Vagina (tissue), 2 donors: ENCODE results near the gene RAB3GAP2. TPM values are rescaled to one million over a fixed set of nuclear protein-coding genes. Genes with fewer than 3 reads are reported as not detected.
A peak's percentile ranks its signal among the peaks of the same experiment; 100 is the strongest.

Source experiments
- DNase-seq, 2 donors: peaks; one replicate each; pipeline ENCODE4 v3.0.0-alpha.2; 2017; ENCODE audit errors: extremely low spot score in 2 of 2
- H3K27ac ChIP-seq: fragments of 200-600 bp; sonication (generic); one replicate; pipeline ENCODE4 v1.5.1; 2019
- H3K27me3 ChIP-seq: fragments of 200-600 bp; sonication (generic); one replicate; pipeline ENCODE4 v1.5.1; 2019
- H3K36me3 ChIP-seq, 2 donors: fragments of 200-600 bp; sonication (generic); one replicate each; pipeline ENCODE4 v1.5.1; 2017 to 2019
- H3K4me1 ChIP-seq: fragments of 200-600 bp; sonication (generic); one replicate; pipeline ENCODE4 v1.5.1; 2019
- H3K4me3 ChIP-seq, 2 donors: fragments of 200-600 bp; sonication (generic); 1 replicate in 1 of 2; 2 replicates in 1 of 2; pipeline ENCODE4 v1.5.1; 2016 to 2019
- H3K9me3 ChIP-seq: fragments of 200-600 bp; sonication (generic); one replicate; pipeline ENCODE4 v1.5.1; 2019
- POLR2A ChIP-seq, 2 donors: fragments of 450-650 bp; IDR thresholded peaks; one replicate each; pipeline ENCODE4 v1.6.1; 2017; ENCODE audit warnings: antibody characterized with exemption in 2 of 2, mild to moderate bottlenecking in 2 of 2, moderate library complexity in 2 of 2
- POLR2AphosphoS5 ChIP-seq, 2 donors: sonication (generic); formaldehyde crosslinking; IDR thresholded peaks; one replicate each; pipeline ENCODE4 v1.9.0; 2017; ENCODE audit warnings: antibody characterized with exemption in 2 of 2, mild to moderate bottlenecking in 2 of 2, low read depth in 1 of 2; ENCODE audit not compliant: insufficient read depth in 1 of 2
- intact Hi-C: fragments of 100-400 bp; cut with DNase I; formaldehyde crosslinking; loops from one replicate; pipeline ENCODE4 v1.15.1; 2023
- total RNA-seq: library from RNA; depleted of rRNA; stranded (reverse); fragments of >200 nt; gene quantifications from one replicate; pipeline ENCODE4 v1.2.3, GENCODE V29; 2016
- TF ChIP-seq, protein P1 (sequence below), 3 experiments: fragments of 450-650 bp in 2 of 3; fragments of 200-600 bp in 1 of 3; sonication (generic) in 1 of 3; IDR thresholded peaks; one replicate each; pipeline ENCODE4 v1.5.1; 2017 to 2019; ENCODE audit warnings: antibody characterized with exemption in 3 of 3, mild to moderate bottlenecking in 2 of 3, moderate library complexity in 2 of 3

The RAB3GAP2 gene, protein sequence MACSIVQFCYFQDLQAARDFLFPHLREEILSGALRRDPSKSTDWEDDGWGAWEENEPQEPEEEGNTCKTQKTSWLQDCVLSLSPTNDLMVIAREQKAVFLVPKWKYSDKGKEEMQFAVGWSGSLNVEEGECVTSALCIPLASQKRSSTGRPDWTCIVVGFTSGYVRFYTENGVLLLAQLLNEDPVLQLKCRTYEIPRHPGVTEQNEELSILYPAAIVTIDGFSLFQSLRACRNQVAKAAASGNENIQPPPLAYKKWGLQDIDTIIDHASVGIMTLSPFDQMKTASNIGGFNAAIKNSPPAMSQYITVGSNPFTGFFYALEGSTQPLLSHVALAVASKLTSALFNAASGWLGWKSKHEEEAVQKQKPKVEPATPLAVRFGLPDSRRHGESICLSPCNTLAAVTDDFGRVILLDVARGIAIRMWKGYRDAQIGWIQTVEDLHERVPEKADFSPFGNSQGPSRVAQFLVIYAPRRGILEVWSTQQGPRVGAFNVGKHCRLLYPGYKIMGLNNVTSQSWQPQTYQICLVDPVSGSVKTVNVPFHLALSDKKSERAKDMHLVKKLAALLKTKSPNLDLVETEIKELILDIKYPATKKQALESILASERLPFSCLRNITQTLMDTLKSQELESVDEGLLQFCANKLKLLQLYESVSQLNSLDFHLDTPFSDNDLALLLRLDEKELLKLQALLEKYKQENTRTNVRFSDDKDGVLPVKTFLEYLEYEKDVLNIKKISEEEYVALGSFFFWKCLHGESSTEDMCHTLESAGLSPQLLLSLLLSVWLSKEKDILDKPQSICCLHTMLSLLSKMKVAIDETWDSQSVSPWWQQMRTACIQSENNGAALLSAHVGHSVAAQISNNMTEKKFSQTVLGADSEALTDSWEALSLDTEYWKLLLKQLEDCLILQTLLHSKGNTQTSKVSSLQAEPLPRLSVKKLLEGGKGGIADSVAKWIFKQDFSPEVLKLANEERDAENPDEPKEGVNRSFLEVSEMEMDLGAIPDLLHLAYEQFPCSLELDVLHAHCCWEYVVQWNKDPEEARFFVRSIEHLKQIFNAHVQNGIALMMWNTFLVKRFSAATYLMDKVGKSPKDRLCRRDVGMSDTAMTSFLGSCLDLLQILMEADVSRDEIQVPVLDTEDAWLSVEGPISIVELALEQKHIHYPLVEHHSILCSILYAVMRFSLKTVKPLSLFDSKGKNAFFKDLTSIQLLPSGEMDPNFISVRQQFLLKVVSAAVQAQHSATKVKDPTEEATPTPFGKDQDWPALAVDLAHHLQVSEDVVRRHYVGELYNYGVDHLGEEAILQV (N-terminal part only)
- 16.9 TPM for total RNA-seq

DNA sequence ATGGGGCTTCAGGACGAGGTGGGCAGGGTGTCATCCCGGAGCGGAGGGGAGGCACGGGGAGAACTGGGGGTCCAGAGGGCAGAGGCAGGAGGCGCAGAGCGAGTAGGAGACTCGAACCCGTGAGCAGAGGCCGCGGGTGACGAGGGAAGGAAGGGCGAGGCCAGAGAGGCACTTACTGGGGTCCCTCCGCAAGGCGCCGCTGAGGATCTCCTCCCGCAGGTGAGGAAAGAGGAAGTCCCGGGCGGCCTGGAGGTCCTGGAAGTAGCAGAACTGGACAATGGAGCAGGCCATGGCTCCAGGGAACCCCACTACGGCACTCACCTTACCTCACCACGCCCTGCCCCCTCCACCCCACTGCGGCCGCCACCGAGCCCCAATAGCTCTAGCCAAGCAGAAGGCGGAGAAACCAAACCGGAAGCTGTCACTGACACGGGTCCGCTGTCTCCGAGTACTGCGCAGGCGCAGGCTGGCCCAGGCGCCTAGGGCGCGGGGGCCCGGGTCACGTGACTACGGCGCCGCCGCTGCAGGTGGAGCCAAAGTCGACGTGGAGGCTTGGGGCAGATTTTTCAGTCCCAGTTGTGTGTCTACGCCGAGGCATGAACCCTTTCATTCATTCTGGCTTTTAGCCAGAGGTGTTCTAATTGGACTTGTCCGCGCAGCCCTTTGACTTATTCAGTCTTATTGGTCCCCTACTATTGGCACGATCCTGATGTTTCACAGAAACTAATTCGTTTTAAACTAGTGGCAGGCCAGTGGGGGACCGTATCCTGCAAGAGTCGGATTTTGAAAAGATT, at the start of gene RAB3GAP2:
Gene RAB3GAP2, minus strand, starts transcription at position 407 of the 794 bp plus-strand sequence. Its CDS starts 116 bp downstream, at position 291.
- peak within 1 kb of the TSS; percentile 85 to 89 for H3K4me3 ChIP-seq
- TF ChIP-seq, protein P1, sequence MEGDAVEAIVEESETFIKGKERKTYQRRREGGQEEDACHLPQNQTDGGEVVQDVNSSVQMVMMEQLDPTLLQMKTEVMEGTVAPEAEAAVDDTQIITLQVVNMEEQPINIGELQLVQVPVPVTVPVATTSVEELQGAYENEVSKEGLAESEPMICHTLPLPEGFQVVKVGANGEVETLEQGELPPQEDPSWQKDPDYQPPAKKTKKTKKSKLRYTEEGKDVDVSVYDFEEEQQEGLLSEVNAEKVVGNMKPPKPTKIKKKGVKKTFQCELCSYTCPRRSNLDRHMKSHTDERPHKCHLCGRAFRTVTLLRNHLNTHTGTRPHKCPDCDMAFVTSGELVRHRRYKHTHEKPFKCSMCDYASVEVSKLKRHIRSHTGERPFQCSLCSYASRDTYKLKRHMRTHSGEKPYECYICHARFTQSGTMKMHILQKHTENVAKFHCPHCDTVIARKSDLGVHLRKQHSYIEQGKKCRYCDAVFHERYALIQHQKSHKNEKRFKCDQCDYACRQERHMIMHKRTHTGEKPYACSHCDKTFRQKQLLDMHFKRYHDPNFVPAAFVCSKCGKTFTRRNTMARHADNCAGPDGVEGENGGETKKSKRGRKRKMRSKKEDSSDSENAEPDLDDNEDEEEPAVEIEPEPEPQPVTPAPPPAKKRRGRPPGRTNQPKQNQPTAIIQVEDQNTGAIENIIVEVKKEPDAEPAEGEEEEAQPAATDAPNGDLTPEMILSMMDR (IDR thresholded peaks at IDR 0.05): no peak
- TF ChIP-seq POLR2A (IDR thresholded peaks at IDR 0.05): peak in 1 of 2 donors; percentile 18
- peak; percentile 89 to 94 for TF ChIP-seq POLR2AphosphoS5 (IDR thresholded peaks at IDR 0.05; ENCODE audit: insufficient read depth in 1 of 2, low read depth in 1 of 2)
- no peaks in the 10 kb centered on the region for H3K9me3 ChIP-seq
- intact Hi-C loops: no loop called here
- peaks cover 0 to 4% of the 10 kb centered on the region in 2 donors for H3K36me3 ChIP-seq
- peak in 1 of 2 donors; percentile 96 for DNase-seq
- H3K27ac ChIP-seq: peak within 1 kb of the TSS; percentile 85
- H3K27me3 ChIP-seq: no peaks in the 10 kb centered on the region
- peaks cover 26% of the 10 kb centered on the region for H3K4me1 ChIP-seq

DNA sequence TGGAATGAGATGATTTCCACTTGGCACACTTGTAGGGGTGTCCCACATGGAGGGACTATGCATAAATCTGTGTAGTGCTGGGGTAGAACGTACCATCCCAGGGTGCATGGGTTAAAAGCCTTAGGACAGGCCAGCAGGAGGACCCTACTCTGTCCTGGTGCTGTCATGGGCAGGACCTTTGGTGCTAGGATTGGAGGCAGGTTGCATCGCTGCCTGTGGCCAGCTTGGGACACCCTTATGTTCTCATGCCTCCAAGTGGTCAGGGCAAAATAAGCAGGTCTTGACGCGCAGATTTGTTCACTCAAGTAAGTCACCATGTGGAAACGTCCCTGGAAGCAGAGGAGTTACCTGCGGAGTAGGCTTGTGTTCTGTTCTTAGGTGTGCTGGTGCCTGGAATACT, 49.5 kb upstream of the RAB3GAP2 start:
- H3K27ac ChIP-seq: no peak overlapping the region
- H3K4me3 ChIP-seq: no peak overlapping the region
- intact Hi-C loops: no loop called here
- no peaks in the 10 kb centered on the region for H3K27me3 ChIP-seq
- H3K9me3 ChIP-seq: no peaks in the 10 kb centered on the region
- no peak for DNase-seq
- no peaks in the 10 kb centered on the region for H3K4me1 ChIP-seq
- no peaks in the 10 kb centered on the region for H3K36me3 ChIP-seq
- no peak for TF ChIP-seq POLR2AphosphoS5 (IDR thresholded peaks at IDR 0.05; ENCODE audit: insufficient read depth in 1 of 2, low read depth in 1 of 2)
- TF ChIP-seq POLR2A (IDR thresholded peaks at IDR 0.05): no peak
- TF ChIP-seq, protein P1 (IDR thresholded peaks at IDR 0.05): no peak

DNA sequence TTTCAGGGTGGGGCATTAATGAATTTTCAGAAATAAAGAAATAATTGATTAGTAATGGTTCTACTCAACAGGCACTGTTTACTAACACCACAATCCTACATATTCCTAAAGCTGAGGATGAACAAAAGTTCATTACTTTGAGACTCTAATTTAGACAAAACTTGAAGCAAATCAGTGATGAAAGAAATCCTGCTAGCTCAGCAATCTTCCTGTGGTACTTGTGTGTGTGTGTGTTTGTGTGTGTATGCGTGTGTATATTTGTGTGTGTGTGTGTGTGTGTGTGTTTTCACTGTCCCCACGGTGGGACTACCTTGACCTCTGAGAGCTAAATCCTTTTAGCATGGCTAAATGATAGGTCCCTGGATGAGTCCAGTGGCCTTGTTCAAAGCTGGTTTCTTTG, 48.5 kb upstream of the RAB3GAP2 start:
- no peaks in the 10 kb centered on the region for H3K4me1 ChIP-seq

DNA sequence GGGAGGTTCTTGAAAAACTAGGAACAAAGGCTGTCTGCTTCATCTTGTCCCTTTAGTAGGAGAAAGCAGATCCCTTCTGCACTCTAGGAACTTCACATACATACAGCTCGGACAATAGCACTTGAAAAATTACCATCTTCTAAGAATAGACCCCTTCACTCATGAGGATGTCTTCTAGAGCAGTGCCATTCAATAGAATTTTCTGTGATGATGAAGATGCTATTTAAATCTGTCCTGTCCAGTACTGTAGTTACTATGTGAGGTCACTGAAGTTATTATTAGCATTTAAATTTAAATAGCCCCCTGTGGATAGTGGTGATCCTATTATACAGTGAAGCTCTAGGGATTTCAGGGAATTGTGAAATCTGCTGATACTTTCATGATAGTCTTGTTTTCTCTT, 46.4 kb upstream of the RAB3GAP2 start:
- Histone ChIP-seq H3K36me3 (no peaks in the 10 kb centered on the region), H3K9me3 (no peaks in the 10 kb centered on the region), H3K4me1 (no peaks in the 10 kb centered on the region), H3K4me3 (no peak overlapping the region), H3K27ac (no peak overlapping the region), H3K27me3 (no peaks in the 10 kb centered on the region)
- DNase-seq: no peak
- intact Hi-C loops: no loop called here
- TF ChIP-seq POLR2A (IDR thresholded peaks at IDR 0.05) (no peak), POLR2AphosphoS5 (IDR thresholded peaks at IDR 0.05; ENCODE audit: insufficient read depth in 1 of 2, low read depth in 1 of 2) (no peak)
- TF ChIP-seq, protein P1 (IDR thresholded peaks at IDR 0.05): no peak

More for the DNA sequence above, 48.5 kb upstream of the RAB3GAP2 start:
- Histone ChIP-seq H3K27ac (no peak overlapping the region), H3K27me3 (no peaks in the 10 kb centered on the region), H3K36me3 (no peaks in the 10 kb centered on the region), H3K4me3 (no peak overlapping the region), H3K9me3 (no peaks in the 10 kb centered on the region)
- intact Hi-C loops: no loop called here
- TF ChIP-seq POLR2AphosphoS5 (IDR thresholded peaks at IDR 0.05; ENCODE audit: insufficient read depth in 1 of 2, low read depth in 1 of 2) (no peak), POLR2A (IDR thresholded peaks at IDR 0.05) (no peak)
- TF ChIP-seq, protein P1 (IDR thresholded peaks at IDR 0.05): no peak
- no peak for DNase-seq
